Fibroblast of mammary gland (primary cell): ENCODE measurements around the gene TNFAIP8L3.

Experiments
- DNase-seq: peaks from one replicate; pipeline ENCODE4 v3.0.0-alpha.2; 2010; ENCODE audit warnings: low read depth
- H3K4me3 ChIP-seq: 2 replicates; pipeline ENCODE4 v1.5.1; 2011; ENCODE audit warnings: low read depth, mild to moderate bottlenecking, low read length, moderate library complexity; ENCODE audit not compliant: control insufficient read depth
- TF ChIP-seq, protein P1 (sequence below): conservative IDR thresholded peaks from 2 replicates; pipeline ENCODE4 v1.5.1; 2011; ENCODE audit warnings: low read depth, low read length, inconsistent platforms; ENCODE audit not compliant: control insufficient read depth, insufficient read depth

The TNFAIP8L3 gene

DNA sequence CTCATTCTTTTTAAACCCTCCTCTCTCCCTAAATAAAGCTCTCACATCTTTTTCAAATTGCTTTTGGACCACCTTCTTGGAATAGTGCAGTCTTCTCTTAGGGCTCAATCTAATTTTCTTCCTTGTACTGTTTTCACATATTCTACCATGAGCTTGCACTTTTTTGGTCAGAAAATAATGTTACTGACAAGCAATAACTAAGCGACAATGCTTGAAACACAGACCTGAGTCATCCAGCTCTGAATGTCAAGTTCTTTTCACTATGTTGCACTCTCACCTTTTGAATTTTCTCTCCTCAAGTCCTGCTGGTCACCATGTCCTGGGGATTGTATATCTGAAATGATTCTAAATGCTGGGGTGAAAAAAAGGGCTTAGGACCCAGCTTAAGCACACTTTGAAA, 8.9 kb downstream of the TNFAIP8L3 start:
- DNase-seq: peak; percentile 54
- TF ChIP-seq, protein P1, sequence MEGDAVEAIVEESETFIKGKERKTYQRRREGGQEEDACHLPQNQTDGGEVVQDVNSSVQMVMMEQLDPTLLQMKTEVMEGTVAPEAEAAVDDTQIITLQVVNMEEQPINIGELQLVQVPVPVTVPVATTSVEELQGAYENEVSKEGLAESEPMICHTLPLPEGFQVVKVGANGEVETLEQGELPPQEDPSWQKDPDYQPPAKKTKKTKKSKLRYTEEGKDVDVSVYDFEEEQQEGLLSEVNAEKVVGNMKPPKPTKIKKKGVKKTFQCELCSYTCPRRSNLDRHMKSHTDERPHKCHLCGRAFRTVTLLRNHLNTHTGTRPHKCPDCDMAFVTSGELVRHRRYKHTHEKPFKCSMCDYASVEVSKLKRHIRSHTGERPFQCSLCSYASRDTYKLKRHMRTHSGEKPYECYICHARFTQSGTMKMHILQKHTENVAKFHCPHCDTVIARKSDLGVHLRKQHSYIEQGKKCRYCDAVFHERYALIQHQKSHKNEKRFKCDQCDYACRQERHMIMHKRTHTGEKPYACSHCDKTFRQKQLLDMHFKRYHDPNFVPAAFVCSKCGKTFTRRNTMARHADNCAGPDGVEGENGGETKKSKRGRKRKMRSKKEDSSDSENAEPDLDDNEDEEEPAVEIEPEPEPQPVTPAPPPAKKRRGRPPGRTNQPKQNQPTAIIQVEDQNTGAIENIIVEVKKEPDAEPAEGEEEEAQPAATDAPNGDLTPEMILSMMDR: no peak

DNA sequence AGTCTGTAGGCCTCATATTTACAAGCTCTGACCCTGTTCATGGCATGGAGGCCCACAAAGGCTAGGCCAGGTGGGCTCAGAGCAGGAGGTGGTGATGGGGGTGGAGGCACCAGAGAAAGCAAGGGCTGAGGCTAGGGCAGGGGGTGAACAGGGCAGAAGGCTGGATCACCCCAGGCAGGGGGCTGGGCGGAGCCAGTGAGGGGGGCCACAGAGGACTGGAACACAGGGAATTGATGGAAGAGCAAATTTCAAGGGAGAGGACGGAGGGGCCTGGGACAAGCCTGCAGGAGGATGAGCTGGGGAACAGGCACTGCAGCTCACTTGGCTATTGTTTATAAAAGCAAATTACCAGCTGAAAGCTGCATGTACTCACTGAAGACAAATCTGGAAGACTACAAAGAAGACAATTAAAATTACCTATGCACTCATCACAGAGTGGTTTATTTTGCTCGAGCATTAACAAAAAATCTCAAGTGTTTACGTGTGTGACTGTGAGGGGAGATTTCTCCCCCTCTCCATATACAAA, 11.0 kb downstream of the TNFAIP8L3 start:
- DNase-seq: no peak
- TF ChIP-seq, protein P1: no peak
- no peak overlapping the region for H3K4me3 ChIP-seq

More for the DNA sequence above, 8.9 kb downstream of the TNFAIP8L3 start:
- H3K4me3 ChIP-seq: no peak overlapping the region

DNA sequence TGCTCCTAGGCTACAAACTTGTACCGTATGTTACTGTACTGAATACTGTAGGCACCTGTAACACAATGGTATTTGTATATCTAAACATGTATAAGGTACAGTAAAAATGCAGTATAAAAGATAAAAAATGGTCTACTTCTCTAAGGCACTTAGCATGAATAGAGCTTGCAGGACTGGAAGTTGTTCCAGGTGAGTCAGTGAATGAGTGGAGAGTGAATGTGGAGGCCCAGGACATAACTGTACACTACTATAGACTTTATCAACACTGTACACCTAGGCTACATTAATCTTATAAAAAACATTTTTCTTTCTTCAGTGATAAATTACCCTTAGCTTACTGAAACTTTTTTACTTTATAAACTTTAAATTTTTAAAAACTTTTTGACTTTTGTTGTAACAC, 12.5 kb downstream of the TNFAIP8L3 start:
- DNase-seq: no peak
- TF ChIP-seq, protein P1: no peak

DNA sequence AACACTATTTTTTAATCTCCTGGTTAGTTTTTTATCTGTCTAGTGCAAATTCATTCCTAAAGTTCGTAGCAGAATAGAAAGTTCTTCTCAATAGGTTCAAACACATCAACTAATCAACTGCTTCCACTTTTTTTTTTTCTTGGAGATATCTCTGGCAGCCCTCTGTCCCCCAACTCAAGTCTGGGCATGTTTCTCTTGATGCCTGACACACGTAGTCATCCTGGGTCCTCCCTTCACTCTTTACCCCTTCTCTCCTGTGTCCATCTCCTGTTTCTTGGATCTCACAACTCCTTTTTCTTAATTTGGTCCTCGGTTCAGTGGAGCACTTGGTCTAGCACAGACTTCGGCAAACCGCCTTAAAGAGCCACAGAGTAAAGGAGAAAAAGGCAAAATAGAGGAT, 14.4 kb downstream of the TNFAIP8L3 start:
- TF ChIP-seq, protein P1: no peak
- no peak for DNase-seq
- H3K4me3 ChIP-seq: no peak overlapping the region

More for the DNA sequence above, 12.5 kb downstream of the TNFAIP8L3 start:
- no peak overlapping the region for H3K4me3 ChIP-seq

DNA sequence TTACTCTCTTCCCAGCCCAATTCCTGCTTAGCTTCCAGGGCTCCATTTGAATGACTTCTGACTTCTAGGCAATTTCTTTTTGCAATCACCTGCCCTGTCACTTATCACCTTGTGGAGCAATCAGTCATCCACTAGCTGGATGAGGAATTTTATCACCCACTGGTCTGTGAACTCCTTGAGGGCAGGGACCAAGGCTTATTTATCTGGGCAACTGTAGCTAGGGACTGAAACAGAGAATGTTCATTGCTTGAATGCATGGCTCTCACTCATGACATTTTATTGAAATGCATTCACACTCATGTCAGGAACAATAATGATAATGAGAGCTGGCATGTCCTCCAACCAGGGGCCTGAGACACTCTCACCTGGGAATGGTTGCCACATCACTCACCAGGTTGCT, 15.5 kb downstream of the TNFAIP8L3 start:
- no peak for DNase-seq
- TF ChIP-seq, protein P1: no peak
- no peak overlapping the region for H3K4me3 ChIP-seq

DNA sequence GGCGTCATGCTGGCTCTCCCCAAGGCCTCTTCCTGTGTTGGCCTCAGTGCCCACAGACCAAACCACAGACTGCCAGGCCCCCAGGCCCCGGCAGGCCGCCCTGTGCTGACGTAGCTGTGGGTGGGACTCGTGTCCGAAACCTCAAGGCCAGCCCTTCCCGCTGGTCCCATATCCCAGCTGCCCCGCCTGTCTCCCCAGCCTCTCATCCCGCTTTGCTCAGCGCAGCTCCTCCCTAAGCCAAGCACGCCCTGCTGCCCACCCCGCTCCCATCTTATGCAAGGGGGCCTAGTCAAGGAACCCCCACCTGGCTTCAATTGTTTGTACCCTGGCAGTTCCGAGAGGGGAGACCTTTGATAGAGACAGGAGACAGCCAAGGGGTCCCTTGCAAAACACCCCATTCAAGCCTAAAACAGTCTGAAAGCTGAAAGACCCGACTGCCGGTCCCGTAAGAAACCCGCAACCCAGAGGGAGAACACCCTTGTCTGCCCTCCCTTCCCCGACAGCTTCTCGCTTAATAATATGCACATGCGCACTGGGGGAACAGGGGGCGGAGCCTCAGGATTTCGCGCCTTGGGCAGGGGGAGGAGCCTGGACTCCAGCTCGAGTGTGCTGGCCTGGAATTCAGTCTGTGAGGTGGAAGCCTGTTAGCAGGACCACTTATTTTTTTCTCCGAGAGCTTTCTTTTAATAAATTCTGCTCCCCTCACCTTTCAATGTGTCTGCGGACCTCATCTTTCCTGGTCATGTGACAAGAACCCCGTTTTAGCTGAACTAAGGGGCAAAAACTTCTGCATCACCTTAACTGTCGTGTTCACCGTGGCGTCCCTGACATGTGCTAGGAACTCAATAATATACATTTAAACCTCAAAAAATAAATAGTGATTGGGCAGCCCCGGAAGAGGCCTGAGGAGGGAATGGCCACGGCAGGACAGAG, 17.2 kb downstream of the TNFAIP8L3 start:
- DNase-seq: peak; percentile 78
- TF ChIP-seq, protein P1: no peak
- H3K4me3 ChIP-seq: peak overlapping the region; percentile 2
